ENCODE measurements around the gene PKN2.

- no peak for TF ChIP-seq CTCF (IDR thresholded peaks at IDR 0.05; ENCODE audit: control extremely low read depth in 1 of 3, insufficient read depth in 1 of 3, low read depth in 1 of 3, low read length in 3 of 3)
- no peak for TF ChIP-seq SP2 (IDR thresholded peaks at IDR 0.05; ENCODE audit: low read length)
- TF ChIP-seq USF2 (IDR thresholded peaks at IDR 0.05; ENCODE audit: low read length): no peak
- TF ChIP-seq RBBP5 (IDR thresholded peaks at IDR 0.05; ENCODE audit: borderline replicate concordance, low read depth, low read length): no peak
- no peak for TF ChIP-seq CREB1 (IDR thresholded peaks at IDR 0.05)
These were observed 67.6 kb downstream of the PKN2 start for GRCh38 chr1:88751714-88752113.

All from H1 (cell line).